Stimulated activated memory B cell treated with anti-CD40 and anti-IgM and Interleukin-4, amounts not matched to agents 10 μg/mL and 1 μg/mL and 100 μg/mL, for 72 hours (primary cell): ENCODE measurements around the gene OR13J1.

Experiments
- ATAC-seq: fragments of 150-1000 bp; cut with Tn5 transposase; 2 replicates; pipeline ENCODE4 v1.10.0; 2021
- H3K27ac Mint-ChIP-seq: one replicate; pipeline ENCODE4 v1.8.0; 2022; ENCODE audit warnings: mild to moderate bottlenecking, mixed read lengths
- H3K27me3 Mint-ChIP-seq: one replicate; pipeline ENCODE4 v1.8.0; 2022; ENCODE audit warnings: mixed read lengths
- H3K36me3 Mint-ChIP-seq: one replicate; pipeline ENCODE4 v1.8.0; 2022; ENCODE audit warnings: mixed read lengths
- H3K4me1 Mint-ChIP-seq: one replicate; pipeline ENCODE4 v1.8.0; 2022; ENCODE audit warnings: mixed read lengths
- H3K4me3 Mint-ChIP-seq: one replicate; pipeline ENCODE4 v1.8.0; 2022; ENCODE audit warnings: mild to moderate bottlenecking, moderate library complexity, mixed read lengths
- H3K9me3 Mint-ChIP-seq: one replicate; pipeline ENCODE4 v1.8.0; 2022; ENCODE audit warnings: mixed read lengths

OR13J1 gene

GRCh38 chr9:35854091-35854762 is 16.0 kb downstream of the OR13J1 start:
- Mint-ChIP-seq H3K9me3 (no peaks in the 10 kb centered on the region), H3K4me3 (no peak overlapping the region), H3K4me1 (no peaks in the 10 kb centered on the region), H3K27ac (no peak overlapping the region), H3K27me3 (no peaks in the 10 kb centered on the region), H3K36me3 (no peaks in the 10 kb centered on the region)
- no peak for ATAC-seq

GRCh38 chr9:35852876-35853865 is 17.0 kb downstream of the OR13J1 start:
- no peaks in the 10 kb centered on the region for H3K9me3 Mint-ChIP-seq
- no peaks in the 10 kb centered on the region for H3K27me3 Mint-ChIP-seq
- peaks cover 10% of the 10 kb centered on the region for H3K4me1 Mint-ChIP-seq
- no peak overlapping the region for H3K4me3 Mint-ChIP-seq
- no peak overlapping the region for H3K27ac Mint-ChIP-seq
- ATAC-seq, result no peak
- H3K36me3 Mint-ChIP-seq, result no peaks in the 10 kb centered on the region

GRCh38 chr9:35852267-35852815 is 17.9 kb downstream of the OR13J1 start:
- Mint-ChIP-seq H3K27ac (no peak overlapping the region), H3K4me3 (no peak overlapping the region), H3K9me3 (no peaks in the 10 kb centered on the region), H3K27me3 (no peaks in the 10 kb centered on the region), H3K36me3 (peaks cover 3% of the 10 kb centered on the region), H3K4me1 (peaks cover 18% of the 10 kb centered on the region)
- no peak for ATAC-seq

- H3K36me3 Mint-ChIP-seq, result peaks cover 4% of the 10 kb centered on the region
- H3K9me3 Mint-ChIP-seq, result no peaks in the 10 kb centered on the region
- peak overlapping the region; percentile 68 for H3K27ac Mint-ChIP-seq
- peak; percentile 96 for ATAC-seq
- peak overlapping the region; percentile 32 for H3K4me3 Mint-ChIP-seq
- peaks cover 50% of the 10 kb centered on the region for H3K4me1 Mint-ChIP-seq
- H3K27me3 Mint-ChIP-seq, result no peaks in the 10 kb centered on the region
These were observed 22.2 kb downstream of the OR13J1 start for GRCh38 chr9:35847792-35848572.

GRCh38 chr9:35845824-35846771 is 24.1 kb downstream of the OR13J1 start:
- H3K27ac Mint-ChIP-seq, result peak overlapping the region; percentile 67
- H3K4me3 Mint-ChIP-seq, result no peak overlapping the region
- ATAC-seq, result no peak

GRCh38 chr9:35844628-35845270 is 25.5 kb downstream of the OR13J1 start:
- peaks cover 81% of the 10 kb centered on the region for H3K4me1 Mint-ChIP-seq
- H3K36me3 Mint-ChIP-seq, result peaks cover 4% of the 10 kb centered on the region
- H3K4me3 Mint-ChIP-seq, result peak overlapping the region; percentile 3
- peak; percentile 73 for ATAC-seq
- H3K27me3 Mint-ChIP-seq, result no peaks in the 10 kb centered on the region
- no peaks in the 10 kb centered on the region for H3K9me3 Mint-ChIP-seq
- H3K27ac Mint-ChIP-seq, result no peak overlapping the region

More at GRCh38 chr9:35845824-35846771, 24.1 kb downstream of the OR13J1 start:
- H3K4me1 Mint-ChIP-seq, result peaks cover 68% of the 10 kb centered on the region
- H3K9me3 Mint-ChIP-seq, result no peaks in the 10 kb centered on the region
- H3K36me3 Mint-ChIP-seq, result peaks cover 4% of the 10 kb centered on the region
- H3K27me3 Mint-ChIP-seq, result no peaks in the 10 kb centered on the region

GRCh38 chr9:35842795-35843194 is 27.4 kb downstream of the OR13J1 start:
- peak; percentile 82 for ATAC-seq

GRCh38 chr9:35842020-35842745 is 28.0 kb downstream of the OR13J1 start:
- H3K4me3 Mint-ChIP-seq, result peak overlapping the region; percentile 53
- H3K27ac Mint-ChIP-seq, result peak overlapping the region; percentile 56
- peaks cover 67% of the 10 kb centered on the region for H3K4me1 Mint-ChIP-seq
- peak; percentile 22 for ATAC-seq
- H3K27me3 Mint-ChIP-seq, result no peaks in the 10 kb centered on the region
- H3K9me3 Mint-ChIP-seq, result no peaks in the 10 kb centered on the region
- H3K36me3 Mint-ChIP-seq, result no peaks in the 10 kb centered on the region

More at GRCh38 chr9:35842795-35843194, 27.4 kb downstream of the OR13J1 start:
- Mint-ChIP-seq H3K27ac (peak overlapping the region; percentile 56), H3K4me3 (peak overlapping the region; percentile 24), H3K36me3 (peaks cover 4% of the 10 kb centered on the region), H3K9me3 (no peaks in the 10 kb centered on the region), H3K4me1 (peaks cover 73% of the 10 kb centered on the region), H3K27me3 (no peaks in the 10 kb centered on the region)

- no peak for ATAC-seq
- peak overlapping the region; percentile 44 for H3K27ac Mint-ChIP-seq
- H3K27me3 Mint-ChIP-seq, result no peaks in the 10 kb centered on the region
- H3K36me3 Mint-ChIP-seq, result no peaks in the 10 kb centered on the region
- no peak overlapping the region for H3K4me3 Mint-ChIP-seq
- H3K9me3 Mint-ChIP-seq, result no peaks in the 10 kb centered on the region
- peaks cover 61% of the 10 kb centered on the region for H3K4me1 Mint-ChIP-seq
These were observed 28.6 kb downstream of the OR13J1 start for GRCh38 chr9:35841645-35841900.

- Mint-ChIP-seq H3K4me1 (peaks cover 61% of the 10 kb centered on the region), H3K27ac (peak overlapping the region; percentile 44), H3K4me3 (no peak overlapping the region), H3K9me3 (no peaks in the 10 kb centered on the region), H3K36me3 (no peaks in the 10 kb centered on the region), H3K27me3 (no peaks in the 10 kb centered on the region)
- ATAC-seq, result no peak
These were observed 29.1 kb downstream of the OR13J1 start for GRCh38 chr9:35840881-35841644.

- H3K4me3 Mint-ChIP-seq, result no peak overlapping the region
- peak; percentile 15 for ATAC-seq
- peak overlapping the region; percentile 26 for H3K27ac Mint-ChIP-seq
- no peaks in the 10 kb centered on the region for H3K27me3 Mint-ChIP-seq
- H3K36me3 Mint-ChIP-seq, result no peaks in the 10 kb centered on the region
- peaks cover 53% of the 10 kb centered on the region for H3K4me1 Mint-ChIP-seq
- no peaks in the 10 kb centered on the region for H3K9me3 Mint-ChIP-seq
These were observed 30.3 kb downstream of the OR13J1 start for GRCh38 chr9:35839926-35840325.

GRCh38 chr9:35836595-35836994 is 33.6 kb downstream of the OR13J1 start:
- Mint-ChIP-seq H3K4me1 (peaks cover 52% of the 10 kb centered on the region), H3K4me3 (no peak overlapping the region), H3K9me3 (no peaks in the 10 kb centered on the region), H3K36me3 (no peaks in the 10 kb centered on the region), H3K27me3 (no peaks in the 10 kb centered on the region), H3K27ac (peak overlapping the region; percentile 8)
- ATAC-seq, result no peak

GRCh38 chr9:35835766-35836165 is 34.4 kb downstream of the OR13J1 start:
- peak overlapping the region; percentile 8 for H3K27ac Mint-ChIP-seq
- no peak for ATAC-seq
- peaks cover 47% of the 10 kb centered on the region for H3K4me1 Mint-ChIP-seq
- H3K36me3 Mint-ChIP-seq, result no peaks in the 10 kb centered on the region
- no peak overlapping the region for H3K4me3 Mint-ChIP-seq
- H3K27me3 Mint-ChIP-seq, result no peaks in the 10 kb centered on the region
- no peaks in the 10 kb centered on the region for H3K9me3 Mint-ChIP-seq
